ENCODE data around the gene ANO7. TPM values are rescaled to one million over a fixed set of nuclear protein-coding genes. Genes with fewer than 3 reads are reported as not detected.

Gene ANO7
- total RNA-seq, 4 donors from 2014 or later, result 0.32 to 1.3 (median 0.42) TPM; not detected in 1

- Histone ChIP-seq H3K36me3 (peaks cover 0 to 11% (median 7%) of the 10 kb centered on the region in 4 donors), H3K9me3 (no peaks in the 10 kb centered on the region), H3K4me3 (peak within 1 kb of the TSS; percentile 74 to 100 (median 94)), H3K4me1 (peaks cover 11 to 33% (median 24%) of the 10 kb centered on the region in 4 donors), H3K27me3 (no peaks in the 10 kb centered on the region), H3K27ac (replicated peaks in 1 of 4) (peak within 1 kb of the TSS; percentile 79 to 87 (median 86))
- WGBS, result 0% methylated on average over 50 of the region's 88 CpGs
- DNase-seq (ENCODE audit: extremely low spot score), result peak; percentile 97
- TF ChIP-seq POLR2AphosphoS5 (IDR thresholded peaks at IDR 0.05) (peak in 1 of 2 donors; percentile 56), EP300 (IDR thresholded peaks at IDR 0.05) (no peak)
- intact Hi-C loops (cut with DNase I), result loop anchor here (5.0 kb wide), 1 partner anchor 68 kb away; no protein-coding TSS in a partner anchor
These were observed 39.4 kb upstream of the ANO7 start, which contains the start of gene PASK for GRCh38 chr2:241148891-241149674. PASK (minus strand) TSS chr2:241149472; CDS start chr2:241143032, 6,440 bp downstream.

GRCh38 chr2:241149675-241149924 is 38.9 kb upstream of the ANO7 start:
- H3K4me1 ChIP-seq, result peaks cover 11 to 33% (median 24%) of the 10 kb centered on the region in 4 donors
- no peak for DNase-seq (ENCODE audit: extremely low spot score)

DNA sequence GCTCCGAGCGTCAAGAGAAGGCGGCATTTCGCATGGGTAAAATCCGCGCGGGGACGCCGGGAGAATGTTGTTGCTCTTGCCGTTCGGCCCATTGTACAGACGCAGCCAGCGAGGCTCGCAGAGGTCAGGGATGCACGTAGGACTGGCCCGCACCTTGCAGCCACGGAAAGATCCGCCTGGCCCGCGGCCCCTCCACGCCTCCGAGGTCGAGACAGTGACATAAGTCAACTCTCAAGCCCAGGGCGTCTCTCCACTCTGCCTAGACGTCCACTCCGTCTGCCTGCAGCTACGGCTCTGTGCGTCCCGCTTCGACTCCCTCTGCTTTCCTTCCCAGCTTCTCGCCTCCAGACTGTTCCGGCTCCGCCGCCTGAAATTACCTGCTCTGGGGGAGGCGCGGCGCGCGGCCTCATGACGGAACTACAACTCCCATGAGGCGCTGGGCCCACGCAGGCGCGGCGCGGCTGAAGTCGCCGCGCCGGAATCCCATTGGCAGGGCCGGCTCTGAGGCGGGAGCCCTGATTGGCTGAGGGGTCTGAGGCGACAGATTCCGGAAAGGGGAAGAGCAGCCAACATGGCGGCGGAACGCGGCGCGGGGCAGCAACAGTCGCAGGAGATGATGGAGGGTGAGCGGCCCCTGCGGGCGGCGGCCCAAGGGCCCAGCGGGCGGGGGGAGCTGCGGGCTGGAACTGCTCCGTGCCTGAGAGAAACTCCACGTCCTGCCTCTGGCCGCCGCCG is 38.4 kb upstream of the ANO7 start, which contains the start of gene PPP1R7:
Gene PPP1R7, plus strand, starts transcription at position 543 of the 735 bp plus-strand sequence. Its CDS starts 29 bp downstream, at position 572.
- Histone ChIP-seq H3K27me3 (no peaks in the 10 kb centered on the region), H3K4me1 (peaks cover 11 to 33% (median 24%) of the 10 kb centered on the region in 4 donors), H3K9me3 (no peaks in the 10 kb centered on the region), H3K27ac (replicated peaks in 1 of 4) (peak within 1 kb of the TSS; percentile 79 to 87 (median 86)), H3K4me3 (peak within 1 kb of the TSS; percentile 74 to 100 (median 94)), H3K36me3 (peaks cover 0 to 21% (median 15%) of the 10 kb centered on the region in 4 donors)
- DNase-seq (ENCODE audit: extremely low spot score), result peak; percentile 99
- TF ChIP-seq POLR2AphosphoS5 (IDR thresholded peaks at IDR 0.05) (peak; percentile 70 to 88), EP300 (IDR thresholded peaks at IDR 0.05) (no peak), POLR2A (IDR thresholded peaks at IDR 0.05; ENCODE audit: low read depth) (peak; percentile 45)
- TF ChIP-seq, protein P1, sequence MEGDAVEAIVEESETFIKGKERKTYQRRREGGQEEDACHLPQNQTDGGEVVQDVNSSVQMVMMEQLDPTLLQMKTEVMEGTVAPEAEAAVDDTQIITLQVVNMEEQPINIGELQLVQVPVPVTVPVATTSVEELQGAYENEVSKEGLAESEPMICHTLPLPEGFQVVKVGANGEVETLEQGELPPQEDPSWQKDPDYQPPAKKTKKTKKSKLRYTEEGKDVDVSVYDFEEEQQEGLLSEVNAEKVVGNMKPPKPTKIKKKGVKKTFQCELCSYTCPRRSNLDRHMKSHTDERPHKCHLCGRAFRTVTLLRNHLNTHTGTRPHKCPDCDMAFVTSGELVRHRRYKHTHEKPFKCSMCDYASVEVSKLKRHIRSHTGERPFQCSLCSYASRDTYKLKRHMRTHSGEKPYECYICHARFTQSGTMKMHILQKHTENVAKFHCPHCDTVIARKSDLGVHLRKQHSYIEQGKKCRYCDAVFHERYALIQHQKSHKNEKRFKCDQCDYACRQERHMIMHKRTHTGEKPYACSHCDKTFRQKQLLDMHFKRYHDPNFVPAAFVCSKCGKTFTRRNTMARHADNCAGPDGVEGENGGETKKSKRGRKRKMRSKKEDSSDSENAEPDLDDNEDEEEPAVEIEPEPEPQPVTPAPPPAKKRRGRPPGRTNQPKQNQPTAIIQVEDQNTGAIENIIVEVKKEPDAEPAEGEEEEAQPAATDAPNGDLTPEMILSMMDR (IDR thresholded peaks at IDR 0.05), result peak in 1 of 3 experiments; percentile 35
- WGBS, result 0% methylated on average over 10 of the region's 73 CpGs
- intact Hi-C loops (cut with DNase I), result loop anchor here (5.0 kb wide), 2 partner anchors 48 to 67 kb away; partner anchors contain the start of gene MTERF4

More at GRCh38 chr2:241149675-241149924, 38.9 kb upstream of the ANO7 start:
- TF ChIP-seq, protein P1 (IDR thresholded peaks at IDR 0.05), result no peak
- TF ChIP-seq POLR2AphosphoS5 (IDR thresholded peaks at IDR 0.05) (no peak), POLR2A (IDR thresholded peaks at IDR 0.05; ENCODE audit: low read depth) (no peak), EP300 (IDR thresholded peaks at IDR 0.05) (no peak)
- no CpG with 5 or more reads among the region's 23 CpGs for WGBS
- H3K4me3 ChIP-seq, result peak overlapping the region; percentile 74 to 100 (median 94)
- H3K36me3 ChIP-seq, result peaks cover 0 to 16% (median 12%) of the 10 kb centered on the region in 4 donors
- no peaks in the 10 kb centered on the region for H3K27me3 ChIP-seq
- H3K9me3 ChIP-seq, result no peaks in the 10 kb centered on the region
- peak overlapping the region; percentile 79 to 87 (median 86) for H3K27ac ChIP-seq (replicated peaks in 1 of 4)
- intact Hi-C loops (cut with DNase I), result loop anchor here (5.0 kb wide), 1 partner anchor 68 kb away; no protein-coding TSS in a partner anchor

- H3K4me1 ChIP-seq, result peaks cover 11 to 33% (median 24%) of the 10 kb centered on the region in 4 donors
- DNase-seq (ENCODE audit: extremely low spot score), result no peak
- peak overlapping the region; percentile 74 to 100 (median 94) for H3K4me3 ChIP-seq
- no peaks in the 10 kb centered on the region for H3K27me3 ChIP-seq
- peaks cover 0 to 29% (median 19%) of the 10 kb centered on the region in 4 donors for H3K36me3 ChIP-seq
- H3K27ac ChIP-seq (replicated peaks in 1 of 4), result peak overlapping the region; percentile 79 to 87 (median 86)
- H3K9me3 ChIP-seq, result no peaks in the 10 kb centered on the region
- 25% methylated on average over 12 of the region's 37 CpGs for WGBS
- TF ChIP-seq POLR2AphosphoS5 (IDR thresholded peaks at IDR 0.05), result no peak
- no peak for TF ChIP-seq POLR2A (IDR thresholded peaks at IDR 0.05; ENCODE audit: low read depth)
- TF ChIP-seq, protein P1 (IDR thresholded peaks at IDR 0.05), result no peak
- no peak for TF ChIP-seq EP300 (IDR thresholded peaks at IDR 0.05)
- intact Hi-C loops (cut with DNase I), result loop anchor here (5.0 kb wide), 1 partner anchor 49 kb away; the partner anchor contains the start of gene MTERF4
These were observed 37.6 kb upstream of the ANO7 start for GRCh38 chr2:241150660-241151530.

Data from esophagus muscularis mucosa (tissue), 4 donors.